H1 (cell line): Measurements from ENCODE around the gene FGD4. TPM values are rescaled to one million over a fixed set of nuclear protein-coding genes. Genes with fewer than 3 reads are reported as not detected.

Experiments used
- polyA plus RNA-seq, 7 experiments: library from polyadenylated mRNA; depleted of rRNA in 3 of 7; stranded (reverse) in 5 of 7; unstranded in 2 of 7; fragments of >200 nt in 5 of 7; fragments of 200-250 nt in 2 of 7; gene quantifications; 1 replicate in 5 of 7; 2 replicates in 1 of 7; 4 replicates in 1 of 7; pipeline versions ENCODE4 v1.2.1 to v1.2.3, GENCODE V29; 2011 to 2013; ENCODE audit warnings: missing spikeins in 2 of 7, mixed read lengths in 2 of 7
- small RNA-seq: library from polyadenylated mRNA; stranded (forward); fragments of <200 nt; extraction: miRNeasy Mini kit (QIAGEN cat#:217004); gene quantifications from one replicate; pipeline ENCODE3, GENCODE V24; 2013; ENCODE audit not compliant: insufficient read depth
- total RNA-seq: library from RNA; stranded (reverse); fragmentation: NEBNext Ultra II Directional; extraction: Animal tissue kit (Norgen Biotek cat#: 25700); gene quantifications from 2 replicates; pipeline ENCODE4 v1.2.1, GENCODE V29; 2021

The FGD4 gene
- total and polyA plus RNA-seq, 2 of the 8 experiments (the other 6 are each of a cell fraction or from before 2014, with no cell fraction given) = 8.5 to 48.2 TPM

Small RNA genes lying within 50 kb of the gene (small RNA-seq; reads per million reads assigned to genes)
- gene RF00019 = not detected
- not detected for gene RNU6-494P
